Embryonic facial prominence (tissue), 1 donor: ENCODE measurements around the gene ATG13.
"Not testable (repeated sequence)": the region's sequence is repeated elsewhere in the genome, so short reads cannot be mapped to it uniquely, and the experiment has no call there.

Experiments used
- DNase-seq: peaks from one replicate; pipeline ENCODE4 v3.0.0-alpha.2; 2016; ENCODE audit errors: extremely low spot score

The ATG13 gene

GRCh38 chr11:46643986-46644385 lies 26.6 kb downstream of the ATG13 start:
- no peak for DNase-seq

- peak; percentile 36 for DNase-seq
Observed at GRCh38 chr11:46649180-46649738, 31.9 kb downstream of the ATG13 start.

- DNase-seq: no peak
Observed at GRCh38 chr11:46655631-46656030, 38.3 kb downstream of the ATG13 start.

GRCh38 chr11:46657186-46657585 lies 39.8 kb downstream of the ATG13 start:
- DNase-seq: no peak

- DNase-seq: no peak
Observed at GRCh38 chr11:46658259-46658658, 40.9 kb downstream of the ATG13 start.

GRCh38 chr11:46659908-46660307 lies 42.6 kb downstream of the ATG13 start:
- no peak for DNase-seq

GRCh38 chr11:46661836-46662235 lies 44.5 kb downstream of the ATG13 start:
- no peak for DNase-seq

GRCh38 chr11:46662366-46662765 lies 45.0 kb downstream of the ATG13 start:
- no peak for DNase-seq

GRCh38 chr11:46663277-46663940 lies 46.1 kb downstream of the ATG13 start:
- no peak for DNase-seq

- DNase-seq: no peak
Observed at GRCh38 chr11:46664612-46665011, 47.3 kb downstream of the ATG13 start.

GRCh38 chr11:46665356-46665755 lies 48.0 kb downstream of the ATG13 start:
- DNase-seq: no peak

- no peak for DNase-seq
Observed at GRCh38 chr11:46666516-46666915, 49.2 kb downstream of the ATG13 start.

GRCh38 chr11:46667043-46667481 lies 49.7 kb downstream of the ATG13 start:
- DNase-seq: no peak

GRCh38 chr11:46668480-46669085 lies 51.2 kb downstream of the ATG13 start:
- DNase-seq: no peak

- no peak for DNase-seq
Observed at GRCh38 chr11:46669711-46670139, 52.4 kb downstream of the ATG13 start.

- DNase-seq: not testable (repeated sequence)
Observed at GRCh38 chr11:46670521-46670920, 53.2 kb downstream of the ATG13 start.

GRCh38 chr11:46671958-46672315 lies 54.6 kb downstream of the ATG13 start:
- DNase-seq: no peak

GRCh38 chr11:46672381-46672839 lies 55.1 kb downstream of the ATG13 start:
- DNase-seq: no peak

GRCh38 chr11:46673713-46674462 lies 56.5 kb downstream of the ATG13 start:
- DNase-seq: no peak

- DNase-seq: no peak
Observed at GRCh38 chr11:46674463-46675287, 57.3 kb downstream of the ATG13 start.

GRCh38 chr11:46675288-46675851 lies 58.0 kb downstream of the ATG13 start:
- no peak for DNase-seq
